Activated CD4-positive, alpha-beta T cell treated with anti-CD3 and anti-CD28 coated beads for 48 hours (primary cell): ENCODE data around the gene TMEM40.
"Not testable (repeated sequence)": the region's sequence is repeated elsewhere in the genome, so short reads cannot be mapped to it uniquely, and the experiment has no call there.

Experiments used
- DNase-seq: peaks from one replicate; pipeline ENCODE4 v3.0.0-alpha.2; 2020

Gene TMEM40

GRCh38 chr3:12748477-12748876, 10.6 kb downstream of the TMEM40 start:
- DNase-seq = no peak

GRCh38 chr3:12746419-12746818, 12.6 kb downstream of the TMEM40 start:
- DNase-seq = no peak

GRCh38 chr3:12744326-12744725, 14.7 kb downstream of the TMEM40 start:
- DNase-seq = no peak

GRCh38 chr3:12743583-12743982, 15.5 kb downstream of the TMEM40 start:
- no peak for DNase-seq

GRCh38 chr3:12742330-12743107, 16.5 kb downstream of the TMEM40 start:
- no peak for DNase-seq

GRCh38 chr3:12741209-12741608, 17.9 kb downstream of the TMEM40 start:
- DNase-seq = no peak

GRCh38 chr3:12737833-12738232, 21.2 kb downstream of the TMEM40 start:
- no peak for DNase-seq

GRCh38 chr3:12737319-12737718, 21.7 kb downstream of the TMEM40 start:
- DNase-seq = no peak

GRCh38 chr3:12734960-12735359, 24.1 kb downstream of the TMEM40 start:
- no peak for DNase-seq

GRCh38 chr3:12733566-12733965, 25.5 kb downstream of the TMEM40 start:
- no peak for DNase-seq

- DNase-seq = no peak
These were observed 28.4 kb downstream of the TMEM40 start for GRCh38 chr3:12730506-12731242.

GRCh38 chr3:12729051-12729651, 29.9 kb downstream of the TMEM40 start:
- no peak for DNase-seq

GRCh38 chr3:12727937-12728336, 31.1 kb downstream of the TMEM40 start:
- DNase-seq = no peak

- no peak for DNase-seq
These were observed 31.6 kb downstream of the TMEM40 start for GRCh38 chr3:12727481-12727880.

GRCh38 chr3:12725436-12725835, 33.6 kb downstream of the TMEM40 start:
- DNase-seq = no peak

GRCh38 chr3:12724794-12725193, 34.3 kb downstream of the TMEM40 start:
- no peak for DNase-seq

- not testable (repeated sequence) for DNase-seq
These were observed 35.7 kb downstream of the TMEM40 start for GRCh38 chr3:12723362-12723761.

GRCh38 chr3:12722226-12722625, 36.8 kb downstream of the TMEM40 start:
- DNase-seq = no peak

GRCh38 chr3:12719984-12720898, 38.8 kb downstream of the TMEM40 start:
- peak; percentile 75 for DNase-seq

GRCh38 chr3:12719541-12719940, 39.5 kb downstream of the TMEM40 start:
- no peak for DNase-seq

- no peak for DNase-seq
These were observed 42.4 kb downstream of the TMEM40 start for GRCh38 chr3:12716605-12717151.

GRCh38 chr3:12714278-12714677, 44.8 kb downstream of the TMEM40 start:
- no peak for DNase-seq

GRCh38 chr3:12710062-12710461, 49.0 kb downstream of the TMEM40 start:
- DNase-seq = no peak
